GM12878 (cell line): Measurements from ENCODE around the gene EEF2.

Experiments used
- EED ChIP-seq: sonication (generic); IDR thresholded peaks from 2 replicates; pipeline ENCODE4 v1.6.1; 2016; ENCODE audit warnings: antibody characterized with exemption, low read depth
- HCFC1 ChIP-seq: fragments of 150-350 bp; IDR thresholded peaks from 2 replicates; pipeline ENCODE4 v1.6.1; 2014; ENCODE audit warnings: low read length
- PBX3 ChIP-seq: IDR thresholded peaks from 2 replicates; pipeline ENCODE4 v1.6.1; 2011; ENCODE audit warnings: mild to moderate bottlenecking, low read depth, low read length, moderate library complexity; ENCODE audit not compliant: insufficient replicate concordance
- POLR2A ChIP-seq: IDR thresholded peaks from 2 replicates; pipeline ENCODE4 v1.6.1; 2011; ENCODE audit warnings: low read depth, mild to moderate bottlenecking, low read length
- SRF ChIP-seq, 2 experiments: IDR thresholded peaks; 2 replicates each; pipeline ENCODE4 v1.6.1; 2011; ENCODE audit warnings: low read depth in 2 of 2, low read length in 2 of 2, mild to moderate bottlenecking in 1 of 2, moderate library complexity in 1 of 2
- USF1 ChIP-seq: IDR thresholded peaks from 2 replicates; pipeline ENCODE4 v1.6.1; 2011; ENCODE audit warnings: borderline replicate concordance, low read depth, mild to moderate bottlenecking, moderate library complexity, mixed read lengths, low read length; ENCODE audit not compliant: insufficient read depth; ENCODE audit errors: extremely low read length
- YY1 ChIP-seq: IDR thresholded peaks from 2 replicates; pipeline ENCODE4 v1.6.1; 2011; ENCODE audit warnings: low read depth, mild to moderate bottlenecking, low read length
- ZBTB33 ChIP-seq: fragments of 450-650 bp; IDR thresholded peaks from 2 replicates; pipeline ENCODE4 v1.6.1; 2017; ENCODE audit warnings: mild to moderate bottlenecking
- TF ChIP-seq, protein P1 (sequence below), 3 experiments: IDR thresholded peaks in 2 of 3; conservative IDR thresholded peaks in 1 of 3; 2 replicates each; pipeline ENCODE4 v1.5.1; 2011; ENCODE audit warnings: low read depth in 3 of 3, low read length in 3 of 3, mild to moderate bottlenecking in 3 of 3, control low read depth in 2 of 3, moderate library complexity in 2 of 3, inconsistent platforms in 1 of 3, mixed read lengths in 1 of 3; ENCODE audit not compliant: control insufficient read depth in 2 of 3, insufficient read depth in 1 of 3; ENCODE audit errors: extremely low read depth in 1 of 3

- TF ChIP-seq, protein P1, sequence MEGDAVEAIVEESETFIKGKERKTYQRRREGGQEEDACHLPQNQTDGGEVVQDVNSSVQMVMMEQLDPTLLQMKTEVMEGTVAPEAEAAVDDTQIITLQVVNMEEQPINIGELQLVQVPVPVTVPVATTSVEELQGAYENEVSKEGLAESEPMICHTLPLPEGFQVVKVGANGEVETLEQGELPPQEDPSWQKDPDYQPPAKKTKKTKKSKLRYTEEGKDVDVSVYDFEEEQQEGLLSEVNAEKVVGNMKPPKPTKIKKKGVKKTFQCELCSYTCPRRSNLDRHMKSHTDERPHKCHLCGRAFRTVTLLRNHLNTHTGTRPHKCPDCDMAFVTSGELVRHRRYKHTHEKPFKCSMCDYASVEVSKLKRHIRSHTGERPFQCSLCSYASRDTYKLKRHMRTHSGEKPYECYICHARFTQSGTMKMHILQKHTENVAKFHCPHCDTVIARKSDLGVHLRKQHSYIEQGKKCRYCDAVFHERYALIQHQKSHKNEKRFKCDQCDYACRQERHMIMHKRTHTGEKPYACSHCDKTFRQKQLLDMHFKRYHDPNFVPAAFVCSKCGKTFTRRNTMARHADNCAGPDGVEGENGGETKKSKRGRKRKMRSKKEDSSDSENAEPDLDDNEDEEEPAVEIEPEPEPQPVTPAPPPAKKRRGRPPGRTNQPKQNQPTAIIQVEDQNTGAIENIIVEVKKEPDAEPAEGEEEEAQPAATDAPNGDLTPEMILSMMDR (IDR thresholded peaks at IDR 0.05 in 2 of 3, conservative IDR thresholded peaks at IDR 0.05 in 1 of 3; ENCODE audit: control insufficient read depth in 2 of 3, extremely low read depth in 1 of 3, insufficient read depth in 1 of 3, low read depth in 3 of 3, low read length in 3 of 3): no peak
- TF ChIP-seq YY1 (no peak), POLR2A (no peak), EED (no peak), ZBTB33 (no peak), PBX3 (no peak), USF1 (no peak), HCFC1 (no peak), SRF (IDR thresholded peaks at IDR 0.05; ENCODE audit: low read depth in 2 of 2, low read length in 2 of 2) (no peak)
Measured at GRCh38 chr19:4007836-4008539, 22.7 kb upstream of the EEF2 start.
